Lower lobe of right lung (tissue), 2 donors: ENCODE measurements around the gene KRT20. TPM values are rescaled to one million over a fixed set of nuclear protein-coding genes. Genes with fewer than 3 reads are reported as not detected.
"Not testable (repeated sequence)": the region's sequence is repeated elsewhere in the genome, so short reads cannot be mapped to it uniquely, and the experiment has no call there.

Experiments
- ATAC-seq, 2 donors: fragments of 200-7000 bp; cut with Tn5 transposase; one replicate each; pipeline ENCODE4 v1.9.1; 2020 to 2022; ENCODE audit warnings: mild to moderate bottlenecking in 2 of 2, moderate library complexity in 2 of 2
- DNase-seq: peaks from one replicate; pipeline ENCODE4 v3.0.0-alpha.2; 2020
- H3K27ac ChIP-seq: fragments of 200-600 bp; one replicate; pipeline ENCODE4 v1.8.0; 2022
- H3K27me3 ChIP-seq: fragments of 200-600 bp; one replicate; pipeline ENCODE4 v1.8.0; 2022; ENCODE audit warnings: low read depth
- H3K36me3 ChIP-seq: fragments of 200-600 bp; one replicate; pipeline ENCODE4 v1.8.0; 2022; ENCODE audit warnings: mild to moderate bottlenecking
- H3K4me1 ChIP-seq: fragments of 200-600 bp; one replicate; pipeline ENCODE4 v1.8.0; 2022
- H3K4me3 ChIP-seq: fragments of 200-600 bp; one replicate; pipeline ENCODE4 v1.8.0; 2022; ENCODE audit warnings: mild to moderate bottlenecking
- H3K9me3 ChIP-seq: fragments of 200-600 bp; one replicate; pipeline ENCODE4 v1.8.0; 2022
- intact Hi-C: fragments of 100-400 bp; cut with DNase I; formaldehyde crosslinking; loops from one replicate; pipeline ENCODE4 v1.11.0; 2022
- total RNA-seq: library from RNA; stranded (reverse); fragmentation: NEBNext Ultra II Directional; extraction: Animal tissue kit (Norgen Biotek cat#: 25700); gene quantifications from one replicate; pipeline ENCODE4 v1.2.1, GENCODE V29; 2021
- TF ChIP-seq, protein P1 (sequence below): fragments of 200-600 bp; IDR thresholded peaks from one replicate; pipeline ENCODE4 v1.8.0; 2022; ENCODE audit warnings: antibody characterized with exemption, mild to moderate bottlenecking
- donor health status: DM: no; HTN: yes; CAD: no; lungs with severe emphysema.

KRT20 gene
- total RNA-seq, 1 donor from 2014 or later = not detected

- Histone ChIP-seq H3K4me1 (no peaks in the 10 kb centered on the region), H3K27me3 (peaks cover 9% of the 10 kb centered on the region), H3K27ac (no peak overlapping the region), H3K36me3 (no peaks in the 10 kb centered on the region), H3K4me3 (no peak overlapping the region), H3K9me3 (no peaks in the 10 kb centered on the region)
- no peak for ATAC-seq
- TF ChIP-seq, protein P1, sequence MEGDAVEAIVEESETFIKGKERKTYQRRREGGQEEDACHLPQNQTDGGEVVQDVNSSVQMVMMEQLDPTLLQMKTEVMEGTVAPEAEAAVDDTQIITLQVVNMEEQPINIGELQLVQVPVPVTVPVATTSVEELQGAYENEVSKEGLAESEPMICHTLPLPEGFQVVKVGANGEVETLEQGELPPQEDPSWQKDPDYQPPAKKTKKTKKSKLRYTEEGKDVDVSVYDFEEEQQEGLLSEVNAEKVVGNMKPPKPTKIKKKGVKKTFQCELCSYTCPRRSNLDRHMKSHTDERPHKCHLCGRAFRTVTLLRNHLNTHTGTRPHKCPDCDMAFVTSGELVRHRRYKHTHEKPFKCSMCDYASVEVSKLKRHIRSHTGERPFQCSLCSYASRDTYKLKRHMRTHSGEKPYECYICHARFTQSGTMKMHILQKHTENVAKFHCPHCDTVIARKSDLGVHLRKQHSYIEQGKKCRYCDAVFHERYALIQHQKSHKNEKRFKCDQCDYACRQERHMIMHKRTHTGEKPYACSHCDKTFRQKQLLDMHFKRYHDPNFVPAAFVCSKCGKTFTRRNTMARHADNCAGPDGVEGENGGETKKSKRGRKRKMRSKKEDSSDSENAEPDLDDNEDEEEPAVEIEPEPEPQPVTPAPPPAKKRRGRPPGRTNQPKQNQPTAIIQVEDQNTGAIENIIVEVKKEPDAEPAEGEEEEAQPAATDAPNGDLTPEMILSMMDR = no peak
- intact Hi-C loops = no loop called here
- no peak for DNase-seq
Measured at GRCh38 chr17:40859536-40859935, 25.5 kb downstream of the KRT20 start.

DNA sequence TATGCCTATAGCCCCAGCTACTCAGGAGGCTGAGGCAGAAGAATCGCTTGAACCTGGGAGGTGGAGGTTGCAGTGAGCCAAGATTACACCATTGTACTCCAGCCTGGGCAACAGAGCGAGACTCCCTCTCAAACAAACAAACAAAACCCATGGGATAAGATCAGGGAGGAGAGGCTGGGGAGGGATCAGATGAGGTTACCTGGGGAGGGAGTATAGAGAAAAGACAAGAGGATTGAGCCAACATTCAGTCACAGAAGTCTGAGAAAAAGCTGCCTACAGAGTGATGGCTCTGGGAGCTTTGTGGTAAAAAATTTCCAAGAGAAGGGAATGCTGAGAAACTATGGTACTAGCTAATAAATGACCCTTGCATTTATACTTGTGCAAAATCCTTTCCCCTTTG, 26.4 kb downstream of the KRT20 start:
- intact Hi-C loops, ATAC-seq, H3K4me1 ChIP-seq, H3K4me3 ChIP-seq, H3K36me3 ChIP-seq, H3K9me3 ChIP-seq, H3K27ac ChIP-seq, DNase-seq, H3K27me3 ChIP-seq: not testable (repeated sequence)

DNA sequence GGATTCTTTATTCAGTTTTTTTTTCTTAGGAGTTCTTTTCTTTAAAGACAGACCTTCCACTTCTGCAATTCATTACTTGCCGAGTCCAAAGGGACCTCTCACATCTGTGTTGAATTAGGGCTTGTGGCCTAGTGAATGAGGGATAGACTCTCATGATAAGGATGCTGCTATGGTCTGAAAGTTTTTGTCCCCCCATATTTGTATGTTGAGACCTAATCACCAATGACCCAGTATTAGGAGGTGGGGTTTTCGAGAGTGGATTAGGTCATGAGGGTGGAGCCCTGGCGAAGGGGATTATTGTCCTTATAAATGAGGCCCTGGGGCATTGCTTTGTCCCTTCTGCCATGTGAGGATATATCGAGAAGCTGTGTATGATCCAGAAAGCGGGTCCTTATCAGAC, 27.5 kb downstream of the KRT20 start:
- Histone ChIP-seq H3K4me3 (no peak overlapping the region), H3K4me1 (no peaks in the 10 kb centered on the region), H3K9me3 (no peaks in the 10 kb centered on the region), H3K27me3 (no peaks in the 10 kb centered on the region), H3K27ac (no peak overlapping the region), H3K36me3 (no peaks in the 10 kb centered on the region)
- ATAC-seq = no peak
- no peak for DNase-seq
- intact Hi-C loops = no loop called here
- TF ChIP-seq, protein P1 = no peak

DNA sequence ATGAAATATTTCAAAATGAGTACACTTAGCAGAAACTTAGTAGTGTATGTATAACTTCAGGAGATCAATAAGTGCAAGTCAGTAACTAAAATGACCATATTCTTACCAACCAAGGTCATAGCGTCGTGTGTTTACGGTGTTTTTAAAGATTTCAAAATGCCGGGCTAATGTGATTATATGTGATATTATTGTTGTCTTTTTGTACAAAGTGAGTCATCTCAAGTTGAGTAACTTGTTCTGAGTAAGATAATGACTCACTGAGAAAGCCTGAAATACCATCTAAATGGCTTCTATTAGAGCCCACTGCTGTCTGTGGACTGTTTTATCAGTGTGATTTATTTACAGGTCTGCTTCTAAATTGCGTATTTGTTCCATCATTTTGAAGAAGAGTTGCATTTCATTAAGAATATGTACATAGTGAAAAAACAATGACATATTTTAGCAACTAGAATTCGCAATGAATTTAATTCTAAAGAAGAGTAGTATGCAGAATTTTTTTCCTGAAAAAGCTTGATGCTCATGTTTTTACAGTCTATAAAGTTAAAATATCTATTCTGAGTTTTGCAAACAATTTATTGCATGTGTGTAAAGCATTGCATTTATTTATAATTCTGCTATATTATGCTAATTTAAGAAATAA, 30.7 kb downstream of the KRT20 start:
- DNase-seq (no peak), ATAC-seq (no peak)
- no peaks in the 10 kb centered on the region for H3K4me1 ChIP-seq
- intact Hi-C loops = no loop called here
- H3K9me3 ChIP-seq = no peaks in the 10 kb centered on the region
- H3K27me3 ChIP-seq = peaks cover 5% of the 10 kb centered on the region
- TF ChIP-seq, protein P1 = no peak
- H3K36me3 ChIP-seq = no peaks in the 10 kb centered on the region
- no peak overlapping the region for H3K27ac ChIP-seq
- H3K4me3 ChIP-seq = no peak overlapping the region

DNA sequence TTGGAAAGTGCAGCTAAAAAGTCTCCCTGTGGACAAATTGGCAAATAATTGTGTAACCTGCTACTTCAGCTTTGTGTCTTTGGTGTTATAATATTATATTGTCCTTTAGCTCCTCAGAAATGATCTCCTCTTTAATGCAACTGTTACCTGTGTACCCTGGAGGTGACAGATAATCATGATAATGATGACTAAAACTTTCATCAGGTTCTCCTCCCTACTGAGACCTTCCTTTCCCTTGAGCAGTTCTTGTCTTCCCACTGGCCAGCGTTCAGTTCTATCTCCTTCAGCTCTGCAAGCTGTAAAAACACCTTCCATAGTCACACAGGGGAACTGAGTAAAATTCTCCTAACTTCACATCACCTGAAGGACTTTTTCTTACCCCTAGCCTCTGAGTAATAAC, 32.7 kb downstream of the KRT20 start:
- no peaks in the 10 kb centered on the region for H3K36me3 ChIP-seq
- intact Hi-C loops = no loop called here
- H3K4me1 ChIP-seq = no peaks in the 10 kb centered on the region
- TF ChIP-seq, protein P1 = no peak
- no peaks in the 10 kb centered on the region for H3K9me3 ChIP-seq
- H3K4me3 ChIP-seq = no peak overlapping the region
- peaks cover 7% of the 10 kb centered on the region for H3K27me3 ChIP-seq
- ATAC-seq (no peak), DNase-seq (no peak)
- no peak overlapping the region for H3K27ac ChIP-seq

DNA sequence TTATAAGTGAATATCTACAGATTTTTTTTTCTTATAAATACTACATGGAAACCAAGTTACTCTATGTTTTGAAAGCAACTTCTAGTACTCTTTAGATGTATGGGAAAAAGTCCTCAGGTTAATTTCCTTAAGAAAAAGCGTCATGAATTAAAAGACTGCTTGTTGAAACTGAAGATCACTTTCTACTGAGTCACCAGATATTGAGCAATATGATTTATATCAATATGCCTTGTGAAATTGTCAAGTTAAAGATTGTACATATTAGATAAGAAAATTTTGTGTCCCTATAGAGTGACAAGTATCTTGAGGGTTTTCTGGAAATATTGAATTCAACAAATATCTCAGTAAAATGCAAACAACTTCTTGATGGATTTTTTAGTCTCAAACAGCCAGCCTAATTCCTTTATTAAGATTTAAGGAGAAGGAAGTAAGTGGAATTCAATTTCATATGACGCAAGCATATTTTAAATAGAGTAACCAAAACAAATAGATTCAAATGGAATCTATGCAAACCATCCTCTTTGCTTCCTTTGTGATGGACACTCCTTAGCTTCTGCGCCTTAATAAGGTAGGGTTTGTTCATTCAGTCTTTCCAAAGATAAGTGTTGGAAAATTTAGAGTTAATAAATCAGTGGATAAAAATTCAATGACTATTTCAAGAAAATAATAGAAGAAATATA, 34.6 kb downstream of the KRT20 start:
- Histone ChIP-seq H3K9me3 (no peaks in the 10 kb centered on the region), H3K4me1 (no peaks in the 10 kb centered on the region), H3K4me3 (no peak overlapping the region), H3K27me3 (peaks cover 7% of the 10 kb centered on the region), H3K36me3 (no peaks in the 10 kb centered on the region), H3K27ac (no peak overlapping the region)
- ATAC-seq (no peak), DNase-seq (no peak)
- intact Hi-C loops = no loop called here
- TF ChIP-seq, protein P1 = no peak
